KMS-11 (cell line): ENCODE measurements around the gene ZNF629.

Experiments
- H2AFZ ChIP-seq: fragments of 200-600 bp; sonication (generic); 2 replicates; pipeline ENCODE4 v1.6.1; 2016; ENCODE audit warnings: antibody characterized with exemption, mixed run types, low read depth
- H3K27ac ChIP-seq: fragments of 200-600 bp; sonication (generic); 2 replicates; pipeline ENCODE4 v1.6.1; 2016; ENCODE audit warnings: mild to moderate bottlenecking, mixed run types
- H3K27me3 ChIP-seq: fragments of 200-600 bp; sonication (generic); 2 replicates; pipeline ENCODE4 v1.6.1; 2017; ENCODE audit warnings: mild to moderate bottlenecking, low read depth, mixed run types, moderate library complexity; ENCODE audit not compliant: insufficient read depth
- H3K36me3 ChIP-seq: fragments of 200-600 bp; sonication (generic); 2 replicates; pipeline ENCODE4 v1.6.1; 2017; ENCODE audit warnings: mild to moderate bottlenecking, mixed run types; ENCODE audit not compliant: insufficient read depth
- H3K4me1 ChIP-seq: fragments of 200-600 bp; sonication (generic); 2 replicates; pipeline ENCODE4 v1.6.1; 2016; ENCODE audit warnings: mild to moderate bottlenecking, low read depth, mixed run types; ENCODE audit not compliant: poor library complexity, severe bottlenecking
- H3K4me2 ChIP-seq: fragments of 200-600 bp; sonication (generic); 2 replicates; pipeline ENCODE4 v1.7.0; 2016; ENCODE audit warnings: mild to moderate bottlenecking, mixed run types
- H3K4me3 ChIP-seq: fragments of 200-600 bp; sonication (generic); IDR thresholded peaks from 2 replicates; pipeline ENCODE4 v1.6.1; 2017; ENCODE audit warnings: low read depth, low read length, mixed read lengths; ENCODE audit not compliant: insufficient read depth
- H3K79me2 ChIP-seq: fragments of 200-600 bp; sonication (generic); 2 replicates; pipeline ENCODE4 v1.6.1; 2016; ENCODE audit warnings: low read depth, mixed run types; ENCODE audit not compliant: insufficient read depth
- H3K9ac ChIP-seq: fragments of 200-600 bp; sonication (generic); 2 replicates; pipeline ENCODE4 v1.6.1; 2016; ENCODE audit warnings: mild to moderate bottlenecking, mixed run types
- H4K20me1 ChIP-seq: fragments of 200-600 bp; sonication (generic); 2 replicates; pipeline ENCODE4 v1.6.1; 2016; ENCODE audit warnings: mild to moderate bottlenecking, mixed run types; ENCODE audit not compliant: insufficient read depth
- CTCF ChIP-seq: fragments of 200-600 bp; sonication (generic); conservative IDR thresholded peaks from 2 replicates; pipeline ENCODE4 v1.6.1; 2017; ENCODE audit warnings: low read depth, mild to moderate bottlenecking, antibody characterized with exemption, low read length, moderate library complexity, mixed read lengths

The ZNF629 gene

GRCh38 chr16:30750876-30751465 lies 36.0 kb downstream of the ZNF629 start:
- Histone ChIP-seq H3K9ac (no peak overlapping the region), H4K20me1 (no peaks in the 10 kb centered on the region), H3K27ac (no peak overlapping the region), H3K27me3 (no peaks in the 10 kb centered on the region), H3K79me2 (peaks cover 15% of the 10 kb centered on the region; the same call in 1 of the 2 replicates), H3K36me3 (no peaks in the 10 kb centered on the region; the same call in 1 of the 2 replicates), H3K4me3 (no peak overlapping the region), H3K4me2 (no peak overlapping the region), H2AFZ (no peak overlapping the region), H3K4me1 (peaks cover 14% of the 10 kb centered on the region)
- no peak for TF ChIP-seq CTCF

GRCh38 chr16:30750201-30750600 lies 36.8 kb downstream of the ZNF629 start:
- Histone ChIP-seq H3K4me1 (peaks cover 14% of the 10 kb centered on the region), H3K9ac (no peak overlapping the region), H3K27me3 (no peaks in the 10 kb centered on the region), H3K36me3 (no peaks in the 10 kb centered on the region; the same call in 1 of the 2 replicates), H2AFZ (no peak overlapping the region), H4K20me1 (no peaks in the 10 kb centered on the region), H3K4me2 (no peak overlapping the region), H3K27ac (no peak overlapping the region), H3K79me2 (peaks cover 15% of the 10 kb centered on the region; the same call in 1 of the 2 replicates), H3K4me3 (no peak overlapping the region)
- no peak for TF ChIP-seq CTCF

- Histone ChIP-seq H3K36me3 (no peaks in the 10 kb centered on the region), H3K4me3 (no peak overlapping the region), H3K27ac (no peak overlapping the region), H3K4me2 (peak overlapping the region; percentile 37; the same call in 1 of the 2 replicates), H3K27me3 (no peaks in the 10 kb centered on the region), H3K4me1 (peaks cover 14% of the 10 kb centered on the region), H4K20me1 (no peaks in the 10 kb centered on the region), H3K9ac (no peak overlapping the region; the same call in 1 of the 2 replicates), H3K79me2 (peaks cover 15% of the 10 kb centered on the region; the same call in 1 of the 2 replicates), H2AFZ (no peak overlapping the region)
- TF ChIP-seq CTCF = no peak
These were observed 38.2 kb downstream of the ZNF629 start for GRCh38 chr16:30748634-30749445.

GRCh38 chr16:30747799-30748633 lies 39.0 kb downstream of the ZNF629 start, which contains the start of gene PHKG2:
Gene PHKG2 (plus strand): TSS chr16:30748425. CDS start chr16:30748821, 396 bp downstream.
- peak within 1 kb of the TSS; percentile 53 for H3K4me2 ChIP-seq
- no peaks in the 10 kb centered on the region for H3K27me3 ChIP-seq
- H3K79me2 ChIP-seq = peaks cover 15% of the 10 kb centered on the region; the same call in 1 of the 2 replicates
- H4K20me1 ChIP-seq = no peaks in the 10 kb centered on the region
- H3K4me3 ChIP-seq = no peak within 1 kb of the TSS
- no peak within 1 kb of the TSS; the same call in 1 of the 2 replicates for H3K9ac ChIP-seq
- peak within 1 kb of the TSS; percentile 48 for H3K27ac ChIP-seq
- peaks cover 14% of the 10 kb centered on the region for H3K4me1 ChIP-seq
- no peak for TF ChIP-seq CTCF
- peak within 1 kb of the TSS; percentile 82 for H2AFZ ChIP-seq
- H3K36me3 ChIP-seq = no peaks in the 10 kb centered on the region
